GM12801 (cell line): ENCODE data around the gene TWIST2.

Source experiments
- CTCF ChIP-seq: IDR thresholded peaks from one replicate; pipeline ENCODE4 v1.5.1; 2011; ENCODE audit warnings: control low read depth; ENCODE audit not compliant: insufficient read length; ENCODE audit errors: extremely low read depth

Gene TWIST2

GRCh38 chr2:238838786-238839327, 9.0 kb upstream of the TWIST2 start:
- no peak for TF ChIP-seq CTCF

GRCh38 chr2:238839428-238839827, 8.5 kb upstream of the TWIST2 start:
- no peak for TF ChIP-seq CTCF

- no peak for TF ChIP-seq CTCF
Measured at GRCh38 chr2:238841542-238842164, 6.2 kb upstream of the TWIST2 start.

GRCh38 chr2:238843476-238843875, 4.4 kb upstream of the TWIST2 start:
- no peak for TF ChIP-seq CTCF

- TF ChIP-seq CTCF, result no peak
Measured at GRCh38 chr2:238845583-238846377, 2.1 kb upstream of the TWIST2 start.

GRCh38 chr2:238846378-238846627, 1.6 kb upstream of the TWIST2 start:
- no peak for TF ChIP-seq CTCF

- no peak for TF ChIP-seq CTCF
Measured at GRCh38 chr2:238846628-238847418, 1.1 kb upstream of the TWIST2 start.
